ENCODE data around the gene SLC26A4.

Gene SLC26A4

GRCh38 chr7:107758667-107759066 lies 98.0 kb downstream of the SLC26A4 start:
- DNase-seq = no peak

DNA sequence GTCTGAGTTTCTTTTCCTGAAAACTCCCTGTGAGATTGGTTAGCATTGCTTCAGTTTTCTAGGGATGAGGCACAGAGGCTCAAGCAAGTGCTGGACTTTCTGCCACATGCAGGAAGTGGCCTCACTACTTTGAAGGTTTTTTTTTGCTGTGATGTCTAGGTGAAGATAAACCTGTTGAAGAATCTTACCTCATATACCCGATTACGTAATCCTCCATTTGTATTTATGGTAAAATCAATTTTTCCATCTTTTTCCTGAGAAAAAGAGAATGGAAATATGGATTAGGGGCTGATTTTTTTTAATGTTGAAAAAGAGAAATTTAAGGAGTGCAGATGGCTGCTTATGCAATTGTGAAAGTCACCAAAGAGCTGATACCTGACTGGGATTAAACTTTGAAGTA lies 106.8 kb downstream of the SLC26A4 start:
- DNase-seq = no peak
